Stimulated activated CD8-positive, alpha-beta memory T cell treated with anti-CD3 and anti-CD28 coated beads, Interleukin-12 subunit alpha, Interleukin-12 subunit beta, amount 100 ng/mL, for 1 hour (primary cell): ENCODE results near the gene CBFA2T2.
"Not testable (repeated sequence)": the region's sequence is repeated elsewhere in the genome, so short reads cannot be mapped to it uniquely, and the experiment has no call there.

ENCODE experiments used
- DNase-seq: peaks from one replicate; pipeline ENCODE4 v3.0.0-alpha.2; 2020; ENCODE audit warnings: low read depth

Gene CBFA2T2

DNA sequence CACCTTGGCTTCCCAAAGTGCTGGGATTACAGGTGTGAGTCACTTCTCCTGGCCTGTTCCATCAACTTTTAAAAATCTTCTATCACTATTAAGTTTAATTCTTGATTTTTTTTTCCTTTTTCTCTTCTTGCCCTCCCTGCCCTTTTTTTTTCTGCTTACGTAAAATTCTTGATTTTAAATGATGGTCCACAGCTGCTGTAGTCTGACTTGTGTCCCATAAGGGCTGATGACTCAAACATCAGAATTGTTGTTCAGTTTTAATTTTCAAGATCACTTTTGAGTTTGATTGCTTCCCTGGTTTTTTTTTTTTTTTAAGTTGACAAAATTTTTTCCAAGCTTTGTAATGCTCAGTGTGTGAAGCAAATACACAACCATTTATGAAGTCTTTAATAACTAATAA lies 61.9 kb downstream of the CBFA2T2 start:
- DNase-seq = no peak

DNA sequence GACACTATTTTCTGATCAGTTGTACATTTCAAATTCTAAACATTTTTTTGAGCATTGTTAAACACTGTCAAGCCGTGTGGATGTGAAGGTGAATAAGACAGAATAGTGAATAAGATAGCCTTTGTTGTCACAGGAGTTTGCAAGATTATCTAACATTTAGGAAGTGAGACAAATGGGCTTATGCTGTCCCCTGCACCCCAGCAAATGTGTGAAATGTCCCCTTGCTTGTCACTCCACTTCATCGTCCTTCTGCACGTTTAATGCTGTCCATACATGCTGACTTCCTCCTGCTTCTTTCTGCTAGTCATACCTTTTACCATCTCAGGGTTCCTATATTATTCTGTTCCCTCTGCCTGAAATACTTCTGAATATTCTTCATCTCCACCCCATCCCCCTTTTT lies 62.6 kb downstream of the CBFA2T2 start:
- DNase-seq = no peak

DNA sequence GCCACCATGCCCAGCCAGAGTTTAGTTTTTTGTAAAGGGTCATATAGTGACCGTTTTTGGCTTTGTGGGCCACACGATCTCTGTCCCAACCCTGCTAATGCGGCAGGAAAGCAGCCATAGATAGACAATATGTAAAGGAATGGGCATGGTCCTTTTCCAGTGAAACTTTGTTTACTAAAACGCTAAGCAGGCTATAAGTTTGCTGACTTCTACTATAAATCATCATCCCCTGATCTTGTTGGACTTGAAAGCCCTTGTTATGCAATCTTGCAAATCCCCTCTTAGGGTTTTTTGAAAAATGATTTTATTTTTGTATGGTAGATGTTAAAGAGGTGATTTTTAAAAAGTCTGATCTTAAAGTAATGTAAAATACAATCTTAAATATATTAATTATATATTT lies 63.6 kb downstream of the CBFA2T2 start:
- DNase-seq = no peak

DNA sequence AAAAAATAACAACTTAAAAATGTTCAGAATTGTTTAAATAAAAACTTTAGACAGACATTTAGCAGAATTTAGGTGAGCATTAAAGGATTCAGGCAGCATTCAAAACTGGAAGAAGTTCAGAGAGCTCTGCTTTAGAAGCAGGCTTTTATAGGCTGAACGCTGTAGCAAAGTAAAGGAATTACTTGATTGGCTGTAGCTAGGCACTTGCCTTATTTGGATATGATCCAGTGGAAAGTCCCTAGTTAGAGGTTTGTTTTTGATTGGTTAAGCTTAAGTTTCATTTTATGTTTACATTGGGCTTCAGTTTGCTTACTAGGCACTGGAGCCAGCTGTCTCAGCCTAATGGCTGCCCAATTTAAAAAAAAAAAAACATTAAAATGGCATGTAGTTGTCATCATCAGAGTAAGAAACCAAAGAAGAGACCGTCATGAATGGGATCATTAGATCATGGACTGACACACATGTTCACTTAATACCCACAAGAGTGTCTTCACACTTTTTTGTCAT lies 65.1 kb downstream of the CBFA2T2 start:
- DNase-seq = peak; percentile 3

DNA sequence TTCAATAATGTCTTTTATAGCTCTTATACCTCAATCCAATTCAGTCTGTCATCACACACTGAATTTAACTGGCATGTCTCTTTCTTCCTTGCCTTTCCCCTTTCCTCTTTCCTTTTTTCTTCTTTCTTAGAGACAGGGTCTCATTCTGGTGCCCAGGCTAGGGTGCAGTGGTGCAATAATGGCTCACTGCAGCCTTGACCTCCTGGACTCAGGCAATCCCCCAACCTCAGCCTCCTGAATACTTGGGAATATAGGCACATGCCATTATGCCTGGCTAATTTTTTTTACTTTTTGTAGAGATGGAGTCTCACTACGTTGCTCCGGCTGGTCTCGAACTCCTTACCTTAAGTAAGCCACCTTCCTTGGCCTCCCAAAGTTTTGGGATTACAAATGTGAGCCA lies 65.9 kb downstream of the CBFA2T2 start:
- no peak for DNase-seq

DNA sequence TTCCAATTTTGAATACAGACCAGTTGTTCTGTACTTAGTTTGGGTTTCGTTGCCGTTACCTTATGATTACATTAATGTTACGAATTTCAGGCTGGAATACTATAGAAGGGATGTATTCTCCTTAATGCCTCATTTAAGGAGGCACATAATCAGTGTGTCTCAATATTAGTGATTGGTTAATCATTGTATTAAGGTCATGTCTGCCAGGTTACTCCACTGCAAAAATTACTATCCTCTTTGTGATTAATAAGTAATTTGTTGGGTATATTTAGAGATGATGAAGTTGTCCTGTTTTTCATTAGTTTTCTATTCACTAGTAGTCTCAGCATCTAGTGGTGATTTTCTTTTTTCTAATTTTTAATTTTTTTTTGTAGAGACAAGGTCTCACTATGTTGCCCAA lies 66.3 kb downstream of the CBFA2T2 start:
- no peak for DNase-seq

DNA sequence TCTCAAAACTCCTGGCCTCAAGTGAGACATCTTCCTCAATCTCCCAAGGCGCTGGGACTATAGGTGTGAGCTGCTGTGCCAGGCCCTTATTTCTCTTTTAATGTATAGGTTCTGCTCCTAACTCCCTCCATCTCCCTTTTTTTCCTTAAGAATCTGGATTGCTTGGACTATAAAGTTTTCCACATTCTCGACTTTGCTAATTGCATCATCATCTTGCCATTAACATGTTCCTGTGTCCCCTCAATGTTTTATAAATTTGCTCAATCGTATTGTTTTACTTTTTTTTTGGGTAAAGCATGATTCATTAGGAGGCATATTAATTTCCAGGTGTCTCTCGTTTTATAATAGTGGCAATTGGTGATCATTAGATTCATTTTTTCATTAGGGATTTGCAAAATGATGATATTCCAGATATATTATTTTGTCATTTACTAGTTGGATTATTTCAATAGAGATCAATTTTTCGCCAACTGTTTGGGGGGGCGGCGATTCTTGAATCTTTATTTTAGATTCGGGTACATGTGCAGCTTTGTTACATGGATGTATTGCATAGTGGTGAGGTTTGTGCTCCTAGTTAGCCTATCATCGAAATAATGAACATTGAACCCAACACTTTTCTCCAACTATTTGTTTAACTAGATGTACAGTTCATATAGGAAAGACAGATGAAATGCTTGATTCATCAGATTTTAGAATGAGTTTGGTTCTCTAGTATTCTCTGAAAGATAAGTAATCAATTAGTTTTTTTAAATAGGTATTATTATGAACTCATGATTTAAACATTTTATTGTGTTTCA lies 68.7 kb downstream of the CBFA2T2 start:
- no peak for DNase-seq

DNA sequence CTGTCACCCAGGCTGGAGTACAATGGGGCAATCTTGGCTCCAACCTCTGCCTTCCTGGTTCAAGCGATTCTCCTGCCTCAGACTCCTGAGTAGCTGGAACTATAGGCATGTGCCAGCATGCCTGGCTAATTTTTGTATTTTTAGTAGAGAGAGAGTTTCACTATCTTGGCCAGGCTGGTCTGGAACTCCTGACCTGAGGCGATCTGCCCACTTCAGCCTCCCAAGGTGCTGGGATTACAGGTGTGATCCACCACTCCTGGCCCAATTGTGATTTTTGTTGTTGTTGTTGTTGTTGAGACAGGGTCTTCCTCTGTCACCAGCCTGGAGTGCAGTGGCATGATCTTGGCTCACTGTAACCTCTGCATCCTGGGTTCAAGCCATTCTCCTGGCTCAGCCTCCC lies 69.3 kb downstream of the CBFA2T2 start:
- DNase-seq = no peak

DNA sequence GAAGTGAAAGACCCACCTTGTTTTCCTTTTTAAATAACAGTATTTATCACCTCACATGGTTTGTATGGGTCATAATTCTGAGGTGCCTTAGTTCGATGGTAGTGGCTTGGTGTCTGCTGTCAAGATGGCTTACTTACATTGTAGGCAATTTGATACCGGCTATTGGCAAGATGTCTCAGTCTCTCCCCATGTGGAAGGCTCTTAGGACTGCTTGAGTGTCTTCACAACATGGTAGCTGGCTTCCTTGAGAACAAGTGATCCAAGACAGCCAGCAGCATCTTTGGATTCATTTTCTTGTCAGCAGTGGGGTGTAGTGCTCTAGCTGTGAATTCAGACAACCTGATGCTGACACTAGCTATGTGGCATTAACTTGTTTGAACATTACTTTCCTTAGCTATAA lies 70.1 kb downstream of the CBFA2T2 start:
- no peak for DNase-seq

DNA sequence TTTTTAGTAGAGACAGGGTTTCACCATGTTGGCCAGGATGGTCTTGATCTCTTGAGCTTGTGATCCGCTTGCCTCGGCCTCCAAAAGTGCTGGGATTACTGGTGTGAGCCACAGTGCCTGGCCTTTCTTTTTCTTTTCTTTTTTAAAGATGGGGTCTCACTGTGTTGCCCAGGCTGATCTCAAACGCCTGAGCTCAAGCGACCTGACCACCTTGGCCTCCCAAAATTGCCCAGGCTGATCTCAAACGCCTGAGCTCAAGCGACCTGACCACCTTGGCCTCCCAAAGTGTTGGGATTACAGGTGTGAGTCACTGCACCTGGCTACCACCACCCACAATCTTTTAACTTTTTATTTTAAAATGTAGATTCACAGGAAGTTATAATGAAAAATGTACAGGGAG lies 71.2 kb downstream of the CBFA2T2 start:
- not testable (repeated sequence) for DNase-seq

DNA sequence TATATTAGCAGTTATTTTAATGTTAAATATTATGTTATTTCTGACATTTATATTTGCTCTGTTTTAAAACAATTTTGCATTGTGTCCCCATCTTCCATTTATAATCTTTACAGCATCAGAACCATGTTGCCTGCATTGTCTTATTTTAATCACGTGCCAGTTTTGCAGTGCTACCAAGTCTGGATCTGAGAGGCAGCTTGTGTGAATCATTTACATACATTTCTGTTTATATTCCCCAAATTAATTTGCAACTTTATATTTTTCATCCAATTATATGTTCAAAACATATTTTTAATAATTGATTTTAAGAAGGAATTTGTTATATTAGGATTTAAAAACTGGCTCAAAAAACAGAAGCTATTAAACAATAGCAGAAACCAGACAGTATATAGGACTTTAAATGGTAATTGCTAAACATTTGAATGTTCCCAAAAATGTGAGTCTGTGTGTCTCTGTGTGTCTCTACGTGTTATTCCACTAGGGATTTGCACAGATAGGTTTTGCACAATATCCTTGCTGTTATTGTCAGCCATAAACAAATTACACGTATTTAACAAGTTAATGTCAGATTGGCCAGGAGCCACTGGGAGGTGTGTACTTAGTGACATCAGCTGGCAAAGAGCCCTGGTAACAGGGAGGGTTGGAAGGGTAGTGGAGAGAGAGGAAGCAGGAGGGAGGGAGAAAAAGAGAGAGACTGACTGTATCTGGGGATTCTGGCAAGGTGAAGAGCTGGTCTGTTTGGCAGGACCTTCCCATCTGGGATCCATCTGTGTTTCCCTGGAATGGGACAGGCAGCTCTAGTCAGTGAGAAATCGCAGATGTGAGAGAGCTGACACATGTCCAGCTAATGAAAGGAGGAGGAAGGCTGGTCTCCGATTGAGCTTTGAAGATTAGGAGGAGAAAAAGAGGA lies 72.1 kb downstream of the CBFA2T2 start:
- DNase-seq = no peak

DNA sequence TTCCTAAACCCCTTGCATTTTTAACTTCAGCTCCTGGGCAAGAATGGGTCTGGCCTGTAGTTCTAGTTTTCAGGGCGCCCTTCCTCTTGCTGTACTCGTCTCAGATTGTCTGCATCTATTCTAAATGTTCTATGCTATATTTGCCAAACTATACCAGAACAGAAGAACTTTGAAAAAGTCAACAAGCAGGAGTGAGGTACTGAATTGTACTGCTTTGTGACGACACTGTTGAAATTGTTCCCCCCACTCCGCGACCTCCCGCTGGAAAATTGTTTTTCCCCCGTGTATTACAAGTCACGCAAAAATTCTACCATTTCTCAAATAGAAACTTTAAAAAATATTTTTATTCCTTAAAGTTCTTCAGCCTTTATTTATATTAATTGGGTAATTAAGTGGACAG lies 73.9 kb downstream of the CBFA2T2 start:
- no peak for DNase-seq

DNA sequence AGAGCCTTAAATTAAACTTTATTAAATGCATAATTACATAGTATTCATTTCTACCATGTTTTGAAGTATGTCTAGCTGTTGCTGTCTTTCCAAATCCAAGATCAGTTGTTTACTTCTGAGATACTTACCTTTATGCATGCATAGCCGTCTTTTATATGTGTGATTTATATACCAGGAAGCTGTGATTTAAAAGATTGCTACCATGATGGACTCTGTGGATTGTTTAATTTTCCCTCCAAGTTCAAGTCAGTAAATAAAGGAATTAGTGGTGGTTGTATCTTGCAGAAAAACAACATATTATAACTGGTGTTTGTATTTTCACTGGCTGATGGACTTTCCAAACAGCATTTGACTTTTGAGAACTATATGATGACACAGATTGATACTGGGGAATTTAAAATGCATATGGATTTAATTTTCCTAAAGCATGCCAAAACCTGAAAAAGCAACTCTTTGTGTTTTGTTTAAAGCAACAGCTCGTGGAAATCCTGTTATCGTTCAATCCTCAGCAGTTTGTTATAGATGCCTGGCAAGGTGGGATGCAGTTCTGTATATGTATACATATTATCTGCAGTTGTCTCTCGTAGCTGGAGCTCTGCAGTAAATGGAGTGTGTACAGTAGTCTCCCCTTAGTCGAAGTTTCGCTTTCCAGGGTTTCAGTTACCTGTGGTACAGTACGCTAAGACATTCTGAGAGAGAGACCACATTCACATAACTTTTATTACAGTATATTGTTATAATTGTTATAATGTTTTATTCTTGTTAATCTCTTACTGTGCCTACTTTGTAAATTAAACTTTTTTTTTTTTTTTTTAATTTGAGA lies 77.1 kb downstream of the CBFA2T2 start:
- DNase-seq = no peak

DNA sequence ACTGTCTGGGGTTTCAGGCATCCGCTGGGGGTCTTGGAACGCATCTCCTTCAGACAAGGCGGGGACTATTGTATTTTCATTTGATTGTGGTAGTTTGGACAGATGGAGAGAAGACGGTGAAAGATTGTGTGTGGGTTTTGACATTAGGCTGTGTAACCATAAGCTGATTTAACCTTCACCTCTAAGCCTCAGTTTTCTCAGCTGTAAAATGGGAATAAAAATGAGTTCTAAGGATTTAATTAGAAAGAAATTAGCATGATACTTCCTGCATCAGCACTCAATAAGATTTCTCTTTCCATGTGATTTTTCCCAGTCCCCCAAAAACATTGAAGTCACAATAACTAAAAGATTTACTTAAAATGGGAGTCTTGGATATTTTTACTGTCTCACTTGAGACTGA lies 78.1 kb downstream of the CBFA2T2 start:
- DNase-seq = no peak

DNA sequence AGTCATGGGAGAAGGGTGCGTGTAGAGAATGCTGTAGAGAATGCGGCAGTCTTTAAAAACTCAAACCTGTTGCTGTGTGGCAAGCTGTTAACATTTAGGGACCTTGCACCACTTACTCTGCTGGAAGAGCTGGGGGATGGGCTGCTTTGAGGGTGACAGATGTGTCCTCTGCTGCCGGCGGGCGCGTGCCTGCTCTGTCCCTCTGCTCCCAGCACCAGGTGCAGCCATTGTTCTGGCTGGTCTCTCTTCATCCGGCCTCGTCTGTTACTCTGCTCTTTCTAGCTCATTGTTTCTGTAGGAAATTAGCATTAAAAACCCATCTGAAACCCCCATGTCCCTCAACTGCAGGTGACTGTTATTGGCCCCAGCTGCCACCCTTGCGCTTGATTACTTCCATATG lies 78.5 kb downstream of the CBFA2T2 start:
- no peak for DNase-seq

DNA sequence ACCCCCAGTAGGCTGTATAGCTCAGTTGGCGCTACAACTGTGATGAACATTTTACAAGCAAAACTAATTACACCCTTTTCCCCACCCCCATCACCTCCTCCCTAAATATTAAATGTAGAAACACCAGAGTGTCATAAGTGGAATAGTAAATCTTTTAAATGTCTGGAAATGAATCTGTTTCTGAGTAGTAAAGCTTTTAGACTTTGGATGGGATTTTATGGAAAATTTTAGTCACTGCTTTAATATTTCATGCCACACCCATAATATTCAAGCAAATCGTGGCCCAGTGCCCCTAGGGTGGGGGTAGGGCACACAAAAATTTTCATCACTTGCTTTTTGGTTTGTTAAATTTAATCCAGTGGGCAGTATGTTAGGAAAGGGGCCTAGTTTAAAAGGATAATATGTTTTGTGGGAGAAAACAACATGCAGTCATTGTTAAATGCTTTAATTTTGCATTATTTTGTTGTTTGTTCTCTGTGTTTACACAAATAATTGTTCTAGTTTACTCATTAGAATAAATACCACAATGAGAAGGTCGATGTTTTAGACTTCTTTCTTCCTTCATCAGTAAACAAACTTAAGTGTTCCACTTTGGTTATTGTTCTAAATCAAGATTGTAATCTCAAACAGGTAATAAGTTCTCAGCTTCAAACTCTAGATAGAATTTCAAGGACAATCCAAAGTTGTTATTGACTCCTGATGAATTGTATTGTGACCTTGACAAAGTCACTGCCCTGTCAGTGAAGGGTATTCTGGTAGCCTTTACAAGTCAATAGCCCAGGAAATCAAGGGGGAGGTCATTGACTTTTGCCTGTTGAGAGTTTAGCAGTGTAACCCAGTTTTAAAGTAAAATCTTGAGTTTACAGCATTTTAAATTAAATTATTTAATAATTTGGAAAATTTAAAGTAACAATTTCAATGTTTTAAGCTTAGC lies 79.2 kb downstream of the CBFA2T2 start:
- no peak for DNase-seq

DNA sequence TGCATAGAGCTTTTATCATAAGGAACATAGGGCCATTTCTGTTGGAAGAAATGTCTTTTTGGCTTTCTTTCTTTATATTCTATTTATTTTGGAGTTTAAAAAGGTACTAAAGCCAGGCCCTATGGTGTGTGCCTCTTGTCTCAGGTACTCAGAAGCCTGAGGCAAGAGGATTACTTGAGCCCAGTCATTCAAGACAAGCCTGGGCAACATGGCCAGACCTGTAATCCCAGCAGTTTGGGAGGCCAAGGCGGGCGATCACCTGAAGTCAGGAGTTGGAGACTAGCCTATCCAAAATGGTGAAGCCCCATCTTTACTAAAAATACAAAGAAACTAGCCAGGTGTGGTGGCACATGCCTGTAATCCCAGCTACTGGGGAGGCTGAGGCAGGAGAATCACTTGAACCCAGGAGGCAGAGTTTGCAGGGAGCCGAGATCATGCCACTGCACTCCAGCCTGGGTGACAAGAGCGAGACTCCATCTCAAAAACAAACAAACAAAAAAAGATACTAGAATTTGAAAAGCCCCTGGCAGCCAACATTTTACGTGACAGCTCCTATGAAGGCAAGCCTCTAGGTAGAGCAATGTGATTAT lies 80.0 kb downstream of the CBFA2T2 start:
- DNase-seq = no peak

DNA sequence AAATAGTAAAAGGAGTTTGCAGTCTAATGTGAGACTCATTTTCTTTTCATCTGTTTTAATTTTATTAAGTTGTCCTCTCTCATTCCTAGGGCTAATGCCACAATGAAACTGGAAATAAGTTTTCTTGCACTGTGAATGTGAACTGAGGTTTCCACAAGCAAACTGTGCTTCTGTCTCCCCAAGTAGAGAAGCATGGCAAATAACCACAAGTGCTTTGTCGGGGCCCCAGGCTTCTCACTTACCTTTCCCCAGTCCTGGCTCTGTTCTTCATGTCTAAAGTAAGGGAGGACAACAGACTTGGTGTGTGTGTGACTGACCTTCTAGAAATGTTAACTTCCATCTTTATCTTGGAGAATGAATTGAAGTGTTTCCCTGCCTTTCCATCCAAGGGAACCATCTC lies 80.8 kb downstream of the CBFA2T2 start:
- no peak for DNase-seq

DNA sequence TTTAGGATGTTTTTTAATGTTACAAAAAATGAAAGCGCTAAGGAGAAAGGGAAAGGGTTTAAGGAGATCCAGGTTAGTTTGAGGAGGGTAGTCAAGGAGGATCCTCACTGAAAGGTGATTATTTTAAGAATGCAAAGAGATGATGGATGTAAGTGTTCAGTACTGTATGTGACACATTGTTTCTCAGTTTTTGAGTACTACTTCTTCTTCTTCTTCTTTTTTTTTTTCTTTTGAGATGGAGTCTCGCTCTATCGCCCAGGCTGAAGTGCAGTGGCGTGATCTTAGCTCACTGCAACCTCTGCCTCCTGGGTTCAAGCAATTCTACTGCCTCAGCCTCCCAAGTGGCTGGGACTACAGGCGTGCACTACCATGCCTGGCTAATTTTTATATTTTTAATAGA lies 83.4 kb downstream of the CBFA2T2 start:
- DNase-seq = not testable (repeated sequence)

DNA sequence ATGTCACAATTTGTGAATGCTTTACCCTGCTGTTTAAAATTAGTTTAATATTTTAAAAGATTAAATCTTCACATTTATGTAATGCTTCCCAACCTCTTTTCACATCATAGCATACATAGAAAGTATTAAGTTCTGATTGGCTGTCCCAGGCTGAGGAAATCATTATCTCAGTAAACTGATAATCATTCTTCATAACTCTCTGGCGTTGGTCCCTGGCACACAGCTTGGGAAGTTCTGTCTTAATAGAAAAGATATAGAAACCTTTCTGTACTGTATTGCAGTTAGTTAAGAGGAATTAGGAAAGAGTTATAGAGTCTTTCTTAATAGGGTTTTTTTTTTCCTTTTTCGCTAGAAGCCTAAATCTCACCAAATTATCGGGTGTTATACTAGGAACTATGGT lies 85.4 kb downstream of the CBFA2T2 start:
- DNase-seq = no peak
